ENCODE results near the gene PEX11G.

Gene PEX11G

GRCh38 chr19:7522072-7522922 is 33.5 kb upstream of the PEX11G start, which contains the start of gene MCOLN1:
Gene MCOLN1 (plus strand): TSS chr19:7522624. CDS start chr19:7522751, 127 bp downstream.
- peak; percentile 99 to 100 for DNase-seq (ENCODE audit: low read depth in 1 of 2, low spot score in 1 of 2)

DNA sequence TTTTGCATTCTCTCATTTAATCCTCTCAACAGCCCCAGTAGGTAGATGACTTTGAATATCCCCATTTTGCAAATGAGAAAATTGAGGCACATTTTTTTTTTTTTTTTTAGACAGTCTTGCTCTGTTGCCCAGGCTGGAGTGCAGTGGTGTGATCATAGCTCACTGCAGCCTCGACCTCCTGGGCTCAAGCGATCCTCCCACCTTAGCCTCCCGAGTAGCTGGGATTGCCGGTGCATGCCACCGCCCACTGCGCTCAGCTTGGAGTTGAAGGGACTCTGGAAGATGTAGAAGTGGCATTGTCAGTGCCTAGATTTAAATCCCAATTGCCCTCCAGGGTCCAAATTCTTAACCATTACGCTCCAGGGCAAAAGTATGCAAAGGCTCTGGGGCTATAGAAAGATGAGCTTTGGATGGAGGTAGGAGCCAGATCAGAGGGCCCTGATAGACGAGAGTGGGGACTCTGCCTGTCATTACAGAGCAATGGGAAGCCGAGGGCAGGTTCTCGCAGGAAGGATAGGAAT is 32.8 kb upstream of the PEX11G start:
- DNase-seq (ENCODE audit: low read depth in 1 of 2, low spot score in 1 of 2) = no peak

DNA sequence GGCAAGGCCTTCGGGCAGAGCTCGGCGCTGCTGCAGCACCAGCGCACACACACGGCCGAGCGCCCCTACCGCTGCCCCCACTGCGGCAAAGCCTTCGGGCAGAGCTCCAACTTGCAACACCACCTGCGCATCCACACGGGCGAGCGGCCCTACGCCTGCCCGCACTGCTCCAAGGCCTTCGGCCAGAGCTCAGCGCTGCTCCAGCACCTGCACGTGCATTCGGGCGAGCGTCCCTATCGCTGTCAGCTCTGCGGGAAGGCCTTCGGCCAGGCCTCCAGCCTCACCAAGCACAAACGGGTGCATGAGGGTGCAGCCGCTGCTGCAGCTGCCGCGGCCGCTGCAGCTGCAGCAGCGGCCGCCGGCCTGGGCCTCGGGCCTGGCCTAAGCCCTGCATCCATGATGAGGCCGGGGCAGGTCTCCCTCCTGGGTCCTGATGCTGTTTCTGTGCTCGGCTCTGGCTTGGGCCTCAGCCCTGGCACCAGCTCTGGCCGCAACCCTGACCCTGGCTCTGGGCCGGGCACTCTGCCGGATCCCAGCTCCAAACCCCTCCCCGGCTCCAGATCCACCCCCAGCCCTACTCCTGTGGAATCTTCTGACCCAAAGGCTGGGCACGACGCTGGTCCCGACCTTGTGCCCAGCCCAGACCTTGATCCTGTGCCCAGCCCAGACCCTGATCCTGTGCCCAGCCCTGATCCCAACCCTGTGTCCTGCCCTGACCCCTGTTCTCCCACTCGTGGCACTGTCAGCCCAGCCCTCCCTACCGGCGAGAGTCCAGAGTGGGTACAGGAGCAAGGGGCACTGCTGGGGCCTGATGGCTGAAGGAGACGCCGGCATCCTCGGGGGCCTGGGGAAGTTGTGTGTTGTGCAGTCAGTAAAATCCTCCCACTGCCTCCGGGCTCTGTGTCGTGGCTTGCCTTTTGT is 31.6 kb upstream of the PEX11G start:
- DNase-seq (ENCODE audit: low read depth in 1 of 2, low spot score in 1 of 2) = no peak

GRCh38 chr19:7519361-7520130 is 30.7 kb upstream of the PEX11G start:
- DNase-seq (ENCODE audit: low read depth in 1 of 2, low spot score in 1 of 2) = no peak

DNA sequence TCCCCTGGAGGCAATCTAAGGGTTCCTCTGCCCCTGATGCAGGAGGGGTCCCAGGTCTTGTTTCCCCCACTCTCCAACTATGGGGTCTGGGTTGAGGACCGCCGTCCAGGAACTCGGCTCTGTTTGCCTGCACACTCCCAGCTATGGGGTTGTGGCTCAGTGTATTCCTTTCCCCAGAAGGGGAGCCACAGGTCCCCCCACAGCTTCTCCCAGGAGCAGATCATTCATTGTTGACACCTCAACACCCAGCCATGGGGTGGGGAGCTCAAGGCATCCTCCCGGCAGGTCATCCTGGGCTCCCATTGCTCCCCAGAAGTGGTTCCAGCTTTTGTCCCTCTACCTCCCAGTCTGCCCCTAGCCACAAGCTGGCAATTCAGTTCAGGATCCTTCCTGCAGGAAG is 28.0 kb upstream of the PEX11G start:
- no peak for DNase-seq (ENCODE audit: low read depth in 1 of 2, low spot score in 1 of 2)

GRCh38 chr19:7516333-7516732 is 27.5 kb upstream of the PEX11G start:
- no peak for DNase-seq (ENCODE audit: low read depth in 1 of 2, low spot score in 1 of 2)

GRCh38 chr19:7515645-7516151 is 26.9 kb upstream of the PEX11G start, which contains the start of gene ZNF358:
Gene ZNF358 (plus strand): TSS chr19:7516103. CDS start chr19:7519243, 3,140 bp downstream.
- no peak for DNase-seq (ENCODE audit: low read depth in 1 of 2, low spot score in 1 of 2)

GRCh38 chr19:7515110-7515644 is 26.3 kb upstream of the PEX11G start:
- DNase-seq (ENCODE audit: low read depth in 1 of 2, low spot score in 1 of 2) = no peak

DNA sequence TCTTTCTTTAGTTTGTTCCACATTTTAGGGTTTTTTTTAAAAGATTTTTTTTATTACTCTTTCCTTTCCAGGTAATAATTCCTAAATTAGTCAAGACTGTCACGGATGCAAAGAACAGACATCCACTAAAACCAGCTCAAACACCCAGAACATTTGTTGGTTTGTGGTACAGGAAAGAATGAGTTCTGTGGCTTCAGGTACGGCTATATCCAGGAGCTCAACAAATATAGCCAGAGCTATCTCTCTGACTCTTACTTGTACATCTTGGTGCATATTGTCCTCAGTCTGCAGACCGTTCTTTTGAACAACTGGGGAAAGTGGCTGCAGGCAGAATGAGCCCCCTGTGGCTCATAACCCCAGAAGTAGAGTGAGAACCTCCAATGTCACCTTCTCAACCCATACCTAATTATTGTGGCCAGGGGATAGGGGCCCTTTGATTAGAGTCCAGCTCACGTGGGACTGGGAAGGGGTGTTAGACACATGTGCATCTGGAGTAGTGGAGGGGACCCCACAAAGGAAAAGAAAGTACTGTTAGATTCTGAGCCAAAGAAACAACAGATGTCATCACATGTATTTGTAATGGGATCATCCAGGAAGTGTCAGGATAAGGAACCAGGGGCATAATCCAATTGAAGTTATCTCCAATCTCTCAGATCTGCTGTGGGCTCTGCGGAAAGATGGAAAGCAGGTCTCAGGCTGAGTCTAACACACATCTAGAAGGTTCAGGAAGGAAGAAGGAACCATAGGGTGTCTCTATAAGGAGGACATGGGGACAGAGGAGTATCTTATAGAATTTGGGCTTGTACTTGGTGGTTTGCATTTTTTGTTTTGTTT is 25.2 kb upstream of the PEX11G start:
- DNase-seq (ENCODE audit: low read depth in 1 of 2, low spot score in 1 of 2) = no peak

GRCh38 chr19:7512400-7512851 is 23.6 kb upstream of the PEX11G start:
- DNase-seq (ENCODE audit: low read depth in 1 of 2, low spot score in 1 of 2) = no peak

DNA sequence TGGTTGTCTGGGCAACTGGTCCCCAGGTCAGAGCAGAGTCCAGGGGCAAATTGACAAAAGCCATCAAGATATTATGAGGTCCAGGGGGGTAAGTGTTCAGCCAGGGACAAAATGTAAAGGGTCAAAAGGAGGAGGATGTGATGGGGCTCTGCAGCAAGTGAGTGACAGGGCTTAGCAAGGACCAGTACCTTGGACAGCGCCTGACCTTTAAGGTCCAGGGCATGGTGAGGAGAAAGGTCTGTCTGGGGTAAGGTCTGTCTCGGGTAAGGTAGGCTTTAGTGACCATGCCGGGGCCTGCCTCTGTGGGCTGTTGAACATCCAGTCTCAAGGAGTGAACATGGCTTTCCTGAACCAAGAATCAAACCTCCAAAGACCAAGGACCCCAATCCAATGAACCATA is 20.8 kb upstream of the PEX11G start:
- no peak for DNase-seq (ENCODE audit: low read depth in 1 of 2, low spot score in 1 of 2)

DNA sequence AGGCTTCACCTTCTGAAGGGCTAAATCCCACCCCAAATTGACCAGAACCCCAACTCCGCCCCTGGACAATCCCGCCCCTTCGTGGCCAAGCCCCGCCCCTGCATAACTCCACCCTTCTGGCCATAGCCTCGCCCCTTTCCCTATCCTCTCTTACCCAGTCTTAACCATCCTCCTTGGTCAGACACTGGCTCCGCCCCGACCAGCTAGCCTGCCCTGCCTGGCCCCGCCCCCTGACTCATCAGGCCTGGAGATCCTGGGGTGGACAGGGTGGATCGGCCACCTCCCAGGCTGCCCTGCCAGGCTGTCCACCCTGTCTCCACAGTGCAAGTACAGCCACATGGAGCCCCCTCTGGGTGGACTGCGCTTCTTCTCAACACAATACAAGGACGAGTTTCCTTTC is 19.0 kb upstream of the PEX11G start:
- no peak for DNase-seq (ENCODE audit: low read depth in 1 of 2, low spot score in 1 of 2)

- DNase-seq (ENCODE audit: low read depth in 1 of 2, low spot score in 1 of 2) = no peak
These were observed 17.8 kb upstream of the PEX11G start for GRCh38 chr19:7506385-7507328.

GRCh38 chr19:7505682-7506384 is 17.0 kb upstream of the PEX11G start:
- DNase-seq (ENCODE audit: low read depth in 1 of 2, low spot score in 1 of 2) = no peak

GRCh38 chr19:7505288-7505681 is 16.4 kb upstream of the PEX11G start:
- no peak for DNase-seq (ENCODE audit: low read depth in 1 of 2, low spot score in 1 of 2)

GRCh38 chr19:7504684-7505083 is 15.8 kb upstream of the PEX11G start:
- DNase-seq (ENCODE audit: low read depth in 1 of 2, low spot score in 1 of 2) = no peak

DNA sequence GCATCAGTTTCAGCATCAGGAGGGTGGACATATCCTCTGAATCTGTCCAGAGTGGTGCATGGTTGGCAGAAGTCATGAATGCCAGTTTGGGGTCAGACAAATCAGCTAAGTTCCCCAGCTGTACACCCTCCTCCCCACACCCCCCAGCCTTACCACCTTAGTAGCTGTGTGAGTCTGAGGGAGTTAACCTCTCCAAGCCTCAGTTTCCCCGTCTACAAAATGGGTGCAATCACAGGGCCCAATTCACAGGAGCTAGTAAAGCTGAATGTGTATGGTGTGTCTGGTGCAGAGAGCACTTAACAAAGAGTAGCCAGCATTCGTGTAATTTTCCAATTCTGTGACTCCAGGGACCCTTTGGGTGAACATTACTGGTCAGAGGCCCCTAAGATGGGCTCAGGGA is 13.7 kb upstream of the PEX11G start:
- no peak for DNase-seq (ENCODE audit: low read depth in 1 of 2, low spot score in 1 of 2)

Data from stimulated activated CD4-positive, alpha-beta T cell treated with anti-CD3 and anti-CD28 coated beads, Interleukin-15, amount 100 ng/mL, for 1 hour (primary cell).